K562 (cell line): ENCODE results near the gene HIVEP3. TPM values are rescaled to one million over a fixed set of nuclear protein-coding genes. Genes with fewer than 3 reads are reported as not detected.

Experiments
- CTCF ChIP-seq, 3 experiments: IDR thresholded peaks in 2 of 3; conservative IDR thresholded peaks in 1 of 3; 2 replicates each; pipeline ENCODE4 v1.5.1; 2011 to 2012; ENCODE audit warnings: low read length in 3 of 3, mild to moderate bottlenecking in 3 of 3, control low read depth in 2 of 3, improper control_type of control experiment in 1 of 3, inconsistent platforms in 1 of 3, low read depth in 1 of 3, mixed read lengths in 1 of 3, moderate library complexity in 1 of 3; ENCODE audit not compliant: insufficient read depth in 2 of 3
- HOMEZ ChIP-seq: fragments of 250-450 bp; sonication (Bioruptor Pico); IDR thresholded peaks from 2 replicates; pipeline ENCODE4 v1.4.0; 2020; ENCODE audit warnings: mild to moderate bottlenecking, moderate library complexity
- NFIC ChIP-seq: fragments of 450-650 bp; IDR thresholded peaks from 2 replicates; pipeline ENCODE4 v1.6.1; 2017; ENCODE audit warnings: mild to moderate bottlenecking, inconsistent platforms
- ZNF518B ChIP-seq: fragments of 250-450 bp; sonication (Bioruptor Pico); IDR thresholded peaks from 2 replicates; pipeline ENCODE4 v1.5.0; 2021; ENCODE audit warnings: mild to moderate bottlenecking, moderate library complexity
- polyA plus RNA-seq, 8 experiments: library from polyadenylated mRNA; depleted of rRNA in 4 of 8; stranded (reverse) in 5 of 8; unstranded in 3 of 8; fragments of >200 nt; fragmentation: Nextera tagmentation in 2 of 8; fragmentation: Illumina TruSeq in 1 of 8; extraction: Ambion mirVana in 2 of 8; extraction: Trizol in 1 of 8; gene quantifications; 2 replicates each; pipeline versions ENCODE4 v1.2.1 to v1.2.3, GENCODE V29; 2011 to 2014; ENCODE audit warnings: inconsistent platforms in 1 of 8, missing spikeins in 1 of 8
- total RNA-seq, 7 experiments: library from RNA; depleted of rRNA in 6 of 7; stranded (reverse); fragments of >200 nt in 6 of 7; fragmentation: Illumina TruSeq in 2 of 7; extraction: Trizol in 2 of 7; gene quantifications; 2 replicates each; pipeline versions ENCODE4 v1.2.1 to v1.2.3, GENCODE V29; 2011 to 2021; ENCODE audit warnings: low replicate concordance in 1 of 7

HIVEP3 gene
- total and polyA plus RNA-seq, 9 of the 15 experiments (the other 6 are each of a cell fraction or from before 2014, with no cell fraction given), result 0.09 to 0.58 (median 0.34) TPM; not detected in 1

- TF ChIP-seq CTCF (IDR thresholded peaks at IDR 0.05 in 2 of 3, conservative IDR thresholded peaks at IDR 0.05 in 1 of 3; ENCODE audit: insufficient read depth in 2 of 3, low read depth in 1 of 3, low read length in 3 of 3) (no peak), HOMEZ (CRISPR knock-in tag) (no peak), NFIC (no peak), ZNF518B (CRISPR knock-in tag) (no peak)
Observed at GRCh38 chr1:41707793-41708192, 210.9 kb downstream of the HIVEP3 start (continued).
